Right lobe of liver (tissue), 4 donors: ENCODE results near the gene ATG7.
"Not testable (repeated sequence)": the region's sequence is repeated elsewhere in the genome, so short reads cannot be mapped to it uniquely, and the experiment has no call there.

ENCODE experiments used
- CTCF ChIP-seq, 4 donors: fragments of 200-600 bp in 3 of 4; fragments of 450-650 bp in 1 of 4; IDR thresholded peaks; one replicate each; pipeline versions ENCODE4 v1.5.1 to v1.8.0; 2016 to 2022; ENCODE audit warnings: antibody characterized with exemption in 4 of 4, mild to moderate bottlenecking in 2 of 4
- POLR2A ChIP-seq: fragments of 450-650 bp; IDR thresholded peaks from one replicate; pipeline ENCODE4 v1.6.1; 2017; ENCODE audit warnings: antibody characterized with exemption, mild to moderate bottlenecking
- donor health status: DM: no; HTN: no; CAD: no.
- donor health status: DM: no; HTN: no; CAD: no.
- donor health status: DM: no; HTN: yes; CAD: no.

- not testable (repeated sequence) for TF ChIP-seq POLR2A; CTCF (IDR thresholded peaks at IDR 0.05)
Observed at GRCh38 chr3:11513125-11513816, 241.1 kb downstream of the ATG7 start.
